Pancreas (tissue), 10 donors: ENCODE results near the gene SLC9A1. TPM values are rescaled to one million over a fixed set of nuclear protein-coding genes. Genes with fewer than 3 reads are reported as not detected.

Experiments used
- ATAC-seq, 4 donors: fragments of 200-7000 bp; cut with Tn5 transposase; one replicate each; pipeline versions ENCODE4 v1.8.0 to v1.9.1; 2020; ENCODE audit warnings: mild to moderate bottlenecking in 4 of 4, moderate library complexity in 4 of 4
- DNase-seq, 6 donors: peaks; one replicate each; pipeline ENCODE4 v3.0.0-alpha.2; 2020
- FAIRE-seq: peaks from 2 replicates; lab custom pipeline; 2012; peaks lifted over from hg19 to GRCh38; lab: Jason Lieb, UNC
- H3K27ac ChIP-seq, 4 donors: fragments of 200-600 bp; sonication (generic); 1 replicate in 3 of 4; 2 replicates in 1 of 4; pipeline versions ENCODE4 v1.5.0 to v1.8.0; 2020
- H3K27me3 ChIP-seq, 4 donors: fragments of 200-600 bp; one replicate each; pipeline ENCODE4 v1.8.0; 2021
- H3K36me3 ChIP-seq, 3 donors: fragments of 200-600 bp; sonication (generic) in 1 of 3; one replicate each; pipeline versions ENCODE4 v1.5.0 to v1.8.0; 2020 to 2021
- H3K4me1 ChIP-seq, 3 donors: fragments of 200-600 bp; one replicate each; pipeline ENCODE4 v1.8.0; 2021
- H3K4me3 ChIP-seq, 4 donors: fragments of 200-600 bp; sonication (generic) in 2 of 4; one replicate each; pipeline versions ENCODE4 v1.5.0 to v1.8.0; 2020 to 2021
- H3K9me3 ChIP-seq, 4 donors: fragments of 200-600 bp; one replicate each; pipeline ENCODE4 v1.8.0; 2021
- WGBS, 2 donors: extraction: QIAGEN DNeasy Blood & Tissue Kit; methylation state at CpG; one replicate each; pipeline ENCODE4 v1.1.7; 2013; 5-methylcytosine and 5-hydroxymethylcytosine counted together
- intact Hi-C, 3 donors: fragments of 100-400 bp; cut with DNase I; formaldehyde crosslinking; loops; one replicate each; pipeline versions ENCODE4 v1.11.1 to v1.14.2; 2022
- polyA plus RNA-seq, 2 donors: library from polyadenylated mRNA; stranded (reverse); fragments of 200-250 nt; gene quantifications; one replicate each; pipeline ENCODE4 v1.2.3, GENCODE V29; 2013
- total RNA-seq, 6 donors: library from RNA; stranded (reverse); fragmentation: NEBNext Ultra II Directional in 4 of 6; extraction: Animal tissue kit (Norgen Biotek cat#: 25700) in 4 of 6; gene quantifications; one replicate each; pipeline versions ENCODE4 v1.2.1 to v1.2.4, GENCODE V29; 2021 to 2023
- TF ChIP-seq, protein P1 (sequence below), 4 donors: fragments of 200-600 bp; sonication (generic) in 3 of 4; IDR thresholded peaks; one replicate each; pipeline versions ENCODE4 v1.5.0 to v1.8.0; 2021; ENCODE audit warnings: antibody characterized with exemption in 4 of 4
- donor health status: healthy with polysubstance abuse.
- donor health status: DM: no; HTN: no; CAD: no; lungs with moderate emphysema.
- donor health status: DM: no; HTN: no; CAD: no.
- donor health status: control.
- donor health status: control.
- donor health status: Bipolar disorder and iron deficiency.
- donor health status: DM: yes; HTN: yes; CAD: no.
- donor health status: DM: no; HTN: no; CAD: no.
- donor health status: DM: no; HTN: no; CAD: no.
- donor health status: DM: yes; HTN: yes; CAD: no.

Gene SLC9A1
- total and polyA plus RNA-seq, 8 donors: 8.3 to 20.6 (median 11.1) TPM

DNA sequence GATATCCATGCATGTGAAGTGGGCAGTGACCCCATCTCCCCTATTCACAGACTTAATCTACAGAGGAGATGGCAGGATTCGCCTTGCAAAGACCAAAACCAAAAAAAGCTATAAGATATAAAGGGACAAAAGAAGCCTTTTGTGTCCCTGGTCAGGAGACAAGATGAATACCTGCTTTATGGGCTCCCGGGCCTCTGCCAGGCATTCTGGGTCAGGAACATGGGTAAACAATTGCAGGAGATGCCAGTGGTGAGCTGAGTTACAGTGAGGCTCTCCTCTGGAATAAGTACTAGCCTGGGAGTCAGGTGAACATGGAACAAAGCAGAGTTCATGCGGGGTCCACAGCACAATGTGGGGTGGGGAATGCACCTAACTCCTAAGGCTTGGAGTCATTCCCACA, 4.7 kb downstream of the SLC9A1 start:
- FAIRE-seq: no peak
- Histone ChIP-seq H3K4me3 (no peak overlapping the region), H3K36me3 (no peaks in the 10 kb centered on the region), H3K27me3 (no peaks in the 10 kb centered on the region), H3K27ac (no peak overlapping the region), H3K9me3 (no peaks in the 10 kb centered on the region), H3K4me1 (peaks cover 10 to 26% (median 25%) of the 10 kb centered on the region in 3 donors)
- no peak for ATAC-seq
- 66 to 71% methylated on average over 3 of the region's 3 CpGs for WGBS, 2 donors
- DNase-seq: no peak
- intact Hi-C loops: no loop called here
- TF ChIP-seq, protein P1, sequence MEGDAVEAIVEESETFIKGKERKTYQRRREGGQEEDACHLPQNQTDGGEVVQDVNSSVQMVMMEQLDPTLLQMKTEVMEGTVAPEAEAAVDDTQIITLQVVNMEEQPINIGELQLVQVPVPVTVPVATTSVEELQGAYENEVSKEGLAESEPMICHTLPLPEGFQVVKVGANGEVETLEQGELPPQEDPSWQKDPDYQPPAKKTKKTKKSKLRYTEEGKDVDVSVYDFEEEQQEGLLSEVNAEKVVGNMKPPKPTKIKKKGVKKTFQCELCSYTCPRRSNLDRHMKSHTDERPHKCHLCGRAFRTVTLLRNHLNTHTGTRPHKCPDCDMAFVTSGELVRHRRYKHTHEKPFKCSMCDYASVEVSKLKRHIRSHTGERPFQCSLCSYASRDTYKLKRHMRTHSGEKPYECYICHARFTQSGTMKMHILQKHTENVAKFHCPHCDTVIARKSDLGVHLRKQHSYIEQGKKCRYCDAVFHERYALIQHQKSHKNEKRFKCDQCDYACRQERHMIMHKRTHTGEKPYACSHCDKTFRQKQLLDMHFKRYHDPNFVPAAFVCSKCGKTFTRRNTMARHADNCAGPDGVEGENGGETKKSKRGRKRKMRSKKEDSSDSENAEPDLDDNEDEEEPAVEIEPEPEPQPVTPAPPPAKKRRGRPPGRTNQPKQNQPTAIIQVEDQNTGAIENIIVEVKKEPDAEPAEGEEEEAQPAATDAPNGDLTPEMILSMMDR (IDR thresholded peaks at IDR 0.05): no peak

DNA sequence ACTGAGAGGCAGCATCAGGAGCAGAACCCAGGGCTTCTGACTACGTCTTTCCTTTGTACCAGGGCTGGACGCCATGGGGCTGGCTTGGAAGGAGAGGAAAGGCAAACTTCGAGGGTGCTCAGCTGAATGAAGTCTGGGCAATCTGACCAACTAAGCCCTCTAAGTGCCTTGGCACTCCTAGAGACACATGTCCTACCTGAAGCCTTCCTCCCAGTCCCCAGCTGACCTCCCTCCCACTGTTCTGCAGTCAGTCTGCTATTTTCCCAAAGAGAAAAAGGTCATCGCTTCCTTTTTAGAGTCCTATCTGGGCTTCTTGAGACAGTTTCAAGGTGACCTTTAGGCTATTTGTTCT, 5.2 kb downstream of the SLC9A1 start:
- 75 to 85% methylated on average over 4 of the region's 4 CpGs for WGBS, 2 donors
- FAIRE-seq (no peak), ATAC-seq (no peak), DNase-seq (no peak)
- Histone ChIP-seq H3K4me1 (peaks cover 10 to 26% (median 25%) of the 10 kb centered on the region in 3 donors), H3K4me3 (no peak overlapping the region), H3K27me3 (no peaks in the 10 kb centered on the region), H3K36me3 (no peaks in the 10 kb centered on the region), H3K27ac (no peak overlapping the region), H3K9me3 (no peaks in the 10 kb centered on the region)
- TF ChIP-seq, protein P1 (IDR thresholded peaks at IDR 0.05): no peak
- intact Hi-C loops: no loop called here

DNA sequence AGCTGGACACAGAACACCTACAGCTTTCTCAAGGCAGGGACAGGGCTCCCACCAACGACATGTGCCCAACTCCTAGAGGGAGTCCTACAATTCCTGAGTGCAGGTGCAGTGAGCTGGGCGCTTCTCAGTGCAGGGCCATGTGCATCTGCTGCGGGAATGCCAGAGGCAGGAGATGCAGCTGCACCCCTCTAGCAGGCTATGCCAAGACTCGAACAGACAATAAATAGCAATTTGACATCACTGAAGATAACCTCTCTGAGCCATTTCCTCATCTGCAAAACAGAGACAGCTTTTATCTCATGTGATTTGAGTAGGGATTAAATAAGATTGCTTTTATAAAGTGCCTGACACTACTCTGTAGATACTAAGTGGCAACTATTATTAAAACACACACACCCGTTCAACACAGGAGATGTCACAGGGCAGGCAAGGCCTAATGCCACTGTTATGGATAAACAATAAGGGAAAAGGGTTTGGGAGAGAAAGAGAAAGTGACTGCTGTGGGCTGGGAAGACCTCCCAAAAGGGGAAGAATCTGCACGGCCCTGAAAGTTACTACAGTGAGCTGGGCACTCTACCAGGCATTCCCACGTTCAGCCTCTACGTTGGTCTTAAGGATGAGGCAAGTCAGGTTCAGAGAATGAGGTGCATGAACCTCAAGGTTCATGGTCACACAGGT, 5.7 kb downstream of the SLC9A1 start:
- no peaks in the 10 kb centered on the region for H3K27me3 ChIP-seq
- H3K4me3 ChIP-seq: no peak overlapping the region
- intact Hi-C loops: no loop called here
- 72 to 80% methylated on average over 8 of the region's 8 CpGs for WGBS, 2 donors
- DNase-seq: no peak
- ATAC-seq: no peak
- no peaks in the 10 kb centered on the region for H3K36me3 ChIP-seq
- FAIRE-seq: no peak
- H3K27ac ChIP-seq: no peak overlapping the region
- peaks cover 10 to 27% (median 25%) of the 10 kb centered on the region in 3 donors for H3K4me1 ChIP-seq
- TF ChIP-seq, protein P1 (IDR thresholded peaks at IDR 0.05): no peak
- H3K9me3 ChIP-seq: no peaks in the 10 kb centered on the region

DNA sequence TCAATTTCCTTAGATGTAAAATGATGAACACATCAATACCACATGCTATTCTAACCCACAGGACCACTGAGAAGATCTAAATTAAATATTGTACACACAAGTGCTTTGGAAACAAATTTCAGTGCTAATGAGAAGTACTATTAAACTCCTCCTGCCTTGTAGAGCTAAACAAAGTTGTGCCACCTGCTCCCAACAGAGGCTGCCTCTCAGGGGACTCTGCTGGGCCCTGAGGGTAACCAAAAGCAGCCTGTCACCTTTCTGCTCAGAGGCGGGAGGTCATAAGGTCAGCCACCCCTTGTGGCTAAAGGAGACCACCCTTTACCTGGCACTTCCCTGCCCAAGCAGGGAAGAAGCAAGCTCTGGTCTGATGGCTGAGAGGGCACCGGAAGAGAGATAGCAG, 6.3 kb downstream of the SLC9A1 start:
- TF ChIP-seq, protein P1 (IDR thresholded peaks at IDR 0.05): no peak
- 67 to 84% methylated on average over 2 of the region's 2 CpGs for WGBS, 2 donors
- ATAC-seq (no peak), FAIRE-seq (no peak), DNase-seq (no peak)
- intact Hi-C loops: no loop called here
- H3K4me1 ChIP-seq: peaks cover 6 to 23% (median 19%) of the 10 kb centered on the region in 3 donors
- no peaks in the 10 kb centered on the region for H3K9me3 ChIP-seq
- no peak overlapping the region for H3K4me3 ChIP-seq
- H3K27me3 ChIP-seq: no peaks in the 10 kb centered on the region
- no peaks in the 10 kb centered on the region for H3K36me3 ChIP-seq
- H3K27ac ChIP-seq: no peak overlapping the region

DNA sequence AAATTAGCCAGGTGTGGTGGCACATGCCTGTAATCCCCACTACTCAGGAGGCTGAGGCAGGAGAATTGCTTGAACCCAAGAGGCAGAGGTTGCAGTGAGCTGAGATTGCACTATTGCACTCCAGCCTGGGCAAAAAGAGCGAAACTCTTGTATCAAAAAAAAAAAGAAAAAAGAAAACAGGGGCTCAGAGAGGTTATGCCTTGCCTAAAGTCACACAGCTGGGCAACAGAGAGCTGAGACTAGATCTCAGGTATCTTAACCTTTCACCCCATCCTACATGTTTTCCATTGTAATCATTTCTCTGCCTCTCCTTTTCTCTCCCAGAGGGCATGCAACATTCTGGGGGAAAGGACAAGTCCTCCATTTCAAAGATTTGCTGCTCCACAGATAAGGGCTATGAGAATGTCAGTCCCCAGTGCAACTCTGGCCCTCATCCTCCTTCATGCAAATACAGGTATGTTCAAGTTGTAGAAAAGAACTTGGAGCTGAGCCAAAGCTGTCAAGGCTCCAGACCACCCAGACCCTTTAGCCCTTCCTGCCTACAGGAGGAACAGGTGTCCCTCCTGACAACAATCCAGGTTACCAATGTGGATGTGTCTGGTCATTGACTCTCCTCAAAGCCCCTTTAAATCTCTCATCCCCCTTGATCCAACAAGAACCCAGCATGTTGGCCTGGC, 6.9 kb downstream of the SLC9A1 start:
- intact Hi-C loops: no loop called here
- FAIRE-seq (no peak), DNase-seq (no peak), ATAC-seq (no peak)
- H3K4me1 ChIP-seq: peaks cover 3 to 17% (median 13%) of the 10 kb centered on the region in 3 donors
- H3K9me3 ChIP-seq: no peaks in the 10 kb centered on the region
- no peaks in the 10 kb centered on the region for H3K36me3 ChIP-seq
- 90 to 92% methylated on average over 1 of the region's 1 CpG for WGBS, 2 donors
- H3K27me3 ChIP-seq: no peaks in the 10 kb centered on the region
- H3K27ac ChIP-seq: no peak overlapping the region
- H3K4me3 ChIP-seq: no peak overlapping the region
- TF ChIP-seq, protein P1 (IDR thresholded peaks at IDR 0.05): no peak
